Liver (tissue), 3 donors: ENCODE measurements around the gene TBC1D16.

Experiments
- ATF3 ChIP-seq: IDR thresholded peaks from 2 replicates; pipeline ENCODE4 v1.6.1; 2016; ENCODE audit warnings: antibody characterized with exemption
- CTCF ChIP-seq: fragments of 150-350 bp; IDR thresholded peaks from 2 replicates; pipeline ENCODE4 v1.5.1; 2017; ENCODE audit warnings: improper control_type of control experiment, low read depth, low read length; ENCODE audit not compliant: missing input control
- EGR1 ChIP-seq, 2 donors: IDR thresholded peaks; 2 replicates each; pipeline ENCODE4 v1.6.1; 2016 to 2018; ENCODE audit warnings: antibody characterized with exemption in 2 of 2, low read depth in 2 of 2
- HNF4A ChIP-seq, 2 donors: conservative IDR thresholded peaks; 2 replicates each; pipeline ENCODE4 v1.6.1; 2016; ENCODE audit warnings: antibody characterized with exemption in 2 of 2, mild to moderate bottlenecking in 2 of 2
- HNF4G ChIP-seq: IDR thresholded peaks from 2 replicates; pipeline ENCODE4 v1.6.1; 2016; ENCODE audit warnings: antibody characterized with exemption
- MAX ChIP-seq: IDR thresholded peaks from 2 replicates; pipeline ENCODE4 v1.6.1; 2016; ENCODE audit warnings: antibody characterized with exemption
- RAD21 ChIP-seq, 2 donors: IDR thresholded peaks; 2 replicates each; pipeline ENCODE4 v1.6.1; 2016; ENCODE audit warnings: antibody characterized with exemption in 2 of 2, mild to moderate bottlenecking in 2 of 2
- TAF1 ChIP-seq: conservative IDR thresholded peaks from 2 replicates; pipeline ENCODE4 v1.6.1; 2016; ENCODE audit warnings: antibody characterized with exemption, mild to moderate bottlenecking
- TF ChIP-seq, protein P1 (sequence below): IDR thresholded peaks from 2 replicates; pipeline ENCODE4 v1.6.1; 2016; ENCODE audit warnings: antibody characterized with exemption
- donor health status: healthy.
- donor health status: healthy.

GRCh38 chr17:79944251-79944812, 91.3 kb downstream of the TBC1D16 start:
- TF ChIP-seq CTCF, result no peak
- TF ChIP-seq EGR1 (IDR thresholded peaks at IDR 0.05; ENCODE audit: low read depth in 2 of 2), result no peak
- TF ChIP-seq HNF4G, result no peak
- no peak for TF ChIP-seq MAX
- TF ChIP-seq ATF3, result no peak
- TF ChIP-seq RAD21 (IDR thresholded peaks at IDR 0.05), result no peak
- no peak for TF ChIP-seq HNF4A (conservative IDR thresholded peaks at IDR 0.05)
- TF ChIP-seq TAF1, result no peak
- TF ChIP-seq, protein P1, sequence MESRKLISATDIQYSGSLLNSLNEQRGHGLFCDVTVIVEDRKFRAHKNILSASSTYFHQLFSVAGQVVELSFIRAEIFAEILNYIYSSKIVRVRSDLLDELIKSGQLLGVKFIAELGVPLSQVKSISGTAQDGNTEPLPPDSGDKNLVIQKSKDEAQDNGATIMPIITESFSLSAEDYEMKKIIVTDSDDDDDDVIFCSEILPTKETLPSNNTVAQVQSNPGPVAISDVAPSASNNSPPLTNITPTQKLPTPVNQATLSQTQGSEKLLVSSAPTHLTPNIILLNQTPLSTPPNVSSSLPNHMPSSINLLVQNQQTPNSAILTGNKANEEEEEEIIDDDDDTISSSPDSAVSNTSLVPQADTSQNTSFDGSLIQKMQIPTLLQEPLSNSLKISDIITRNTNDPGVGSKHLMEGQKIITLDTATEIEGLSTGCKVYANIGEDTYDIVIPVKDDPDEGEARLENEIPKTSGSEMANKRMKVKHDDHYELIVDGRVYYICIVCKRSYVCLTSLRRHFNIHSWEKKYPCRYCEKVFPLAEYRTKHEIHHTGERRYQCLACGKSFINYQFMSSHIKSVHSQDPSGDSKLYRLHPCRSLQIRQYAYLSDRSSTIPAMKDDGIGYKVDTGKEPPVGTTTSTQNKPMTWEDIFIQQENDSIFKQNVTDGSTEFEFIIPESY, result no peak
